HG03439 (cell line): ENCODE measurements around the gene SLC19A1.

ENCODE experiments used
- ATAC-seq: cut with Tn5 transposase; IDR thresholded peaks from one replicate; pipeline ENCODE4 v1.9.1; 2021; ENCODE audit warnings: mild to moderate bottlenecking, moderate library complexity; ENCODE audit not compliant: unreplicated experiment

SLC19A1 gene

DNA sequence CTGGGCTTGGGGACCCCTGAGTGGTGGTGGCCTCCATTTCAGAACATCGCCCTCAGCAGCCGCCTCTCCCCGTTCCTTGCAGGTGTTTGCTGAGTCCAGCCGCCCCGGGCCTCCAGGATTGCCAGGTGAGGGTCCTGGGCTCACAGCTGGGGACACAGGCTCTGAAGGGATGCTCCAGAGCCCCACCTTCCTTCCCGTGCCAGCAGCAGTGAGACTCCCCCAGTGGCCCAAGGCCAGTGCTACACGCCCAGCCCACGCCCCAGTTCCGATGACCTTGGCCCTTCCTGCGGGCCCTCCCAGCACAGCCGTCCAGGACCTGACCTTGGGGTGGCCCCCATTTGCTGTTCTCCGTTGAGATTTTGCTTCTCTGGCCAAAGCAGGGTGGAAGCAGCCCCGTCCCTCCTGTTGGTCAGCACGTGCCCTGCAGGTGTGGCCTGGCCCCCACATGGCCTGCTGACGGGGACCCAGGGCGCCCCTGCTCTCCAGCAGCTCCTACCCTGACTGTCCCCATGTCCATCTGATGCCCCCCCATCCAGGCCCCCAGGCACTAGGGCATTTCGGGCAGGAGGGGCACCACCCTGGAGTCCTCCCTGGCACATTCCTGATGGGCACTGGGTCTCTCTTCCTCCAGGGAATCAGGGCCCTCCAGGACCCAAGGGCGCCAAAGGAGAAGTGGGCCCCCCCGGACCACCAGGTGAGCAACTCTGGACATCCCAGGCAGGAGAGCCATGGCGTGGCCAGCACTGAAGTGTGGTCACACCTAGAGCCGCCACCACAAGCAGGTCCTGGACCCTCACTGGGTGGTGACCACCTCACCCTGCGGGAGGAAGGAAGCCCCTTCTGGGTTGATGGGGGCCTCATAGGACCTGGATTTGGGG is 45.0 kb downstream of the SLC19A1 start:
- no peak for ATAC-seq

DNA sequence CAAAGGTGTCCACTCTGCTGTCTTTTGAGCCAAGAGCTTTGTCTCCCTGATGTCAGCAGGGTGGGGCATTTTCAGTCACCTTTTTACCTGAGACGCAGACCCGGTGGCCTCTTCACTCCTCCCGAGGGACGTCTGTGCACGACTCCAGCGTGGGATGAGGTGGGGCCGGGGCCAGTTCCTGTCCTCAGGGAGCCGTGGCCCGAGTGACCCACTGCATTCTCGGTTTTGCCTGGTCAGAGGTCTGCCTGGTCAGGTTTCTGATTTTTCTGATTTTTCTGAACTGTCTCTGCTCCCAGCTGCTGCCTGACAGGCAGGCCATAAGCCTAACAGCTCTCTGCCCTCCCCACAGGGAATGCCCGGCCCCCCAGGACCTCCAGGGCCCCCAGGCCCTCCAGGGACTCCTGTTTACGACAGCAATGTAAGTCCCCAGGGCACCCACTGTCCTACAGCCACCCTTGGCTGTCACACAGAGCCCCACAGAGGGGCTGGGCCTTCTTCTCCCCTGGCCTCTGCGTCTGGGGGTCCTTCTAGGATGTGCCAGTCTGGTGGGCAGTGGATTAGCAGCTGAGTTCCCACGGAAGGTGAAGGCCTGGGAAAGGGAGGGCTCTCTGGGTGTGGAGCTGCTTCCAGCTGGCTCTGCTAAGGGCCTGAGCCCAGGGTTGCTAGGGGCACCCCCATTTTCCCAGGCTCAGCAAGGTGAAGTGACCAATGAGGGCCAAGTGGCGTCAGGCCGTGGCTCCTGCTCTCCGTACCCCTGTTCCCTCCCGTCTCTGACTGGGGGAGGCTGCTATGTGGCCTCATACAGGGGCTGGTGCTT is 45.9 kb downstream of the SLC19A1 start:
- ATAC-seq = no peak

DNA sequence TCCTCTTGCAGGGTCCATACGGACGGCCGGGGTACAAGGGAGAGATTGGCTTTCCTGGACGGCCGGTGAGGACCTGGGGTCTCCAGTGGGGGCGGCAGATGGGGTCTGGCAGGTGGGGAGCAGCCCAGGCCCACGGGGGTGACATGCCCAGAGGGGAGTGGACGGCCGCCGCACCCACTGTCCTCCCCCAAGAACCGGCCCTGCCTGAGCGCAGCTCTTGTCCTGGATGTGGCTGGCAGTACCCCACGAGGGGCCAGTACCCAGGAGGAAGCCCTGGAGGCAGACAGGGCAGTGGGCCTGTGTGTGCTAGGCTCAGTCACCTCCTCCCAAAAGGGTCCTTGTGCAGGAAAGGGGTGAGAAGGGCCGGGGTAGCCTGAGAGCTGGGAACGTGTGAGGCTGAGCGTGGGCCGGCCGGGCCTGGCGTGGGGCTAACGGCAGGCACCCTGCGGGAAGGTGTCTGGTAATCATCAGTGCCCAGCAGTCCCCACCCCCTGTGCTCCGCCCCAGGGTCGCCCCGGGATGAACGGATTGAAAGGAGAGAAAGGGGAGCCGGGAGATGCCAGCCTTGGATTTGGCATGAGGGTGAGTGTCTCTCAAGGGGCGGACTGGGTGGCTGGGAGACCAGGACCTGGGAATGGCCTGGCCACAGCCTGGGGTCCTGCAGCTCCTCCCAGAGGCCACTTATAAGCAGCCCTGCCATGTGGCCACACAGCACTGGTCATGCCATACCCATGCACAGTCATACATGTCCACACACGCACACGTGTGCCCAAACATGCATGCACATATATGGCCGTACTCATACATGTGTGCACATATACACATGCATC is 47.2 kb downstream of the SLC19A1 start:
- no peak for ATAC-seq

DNA sequence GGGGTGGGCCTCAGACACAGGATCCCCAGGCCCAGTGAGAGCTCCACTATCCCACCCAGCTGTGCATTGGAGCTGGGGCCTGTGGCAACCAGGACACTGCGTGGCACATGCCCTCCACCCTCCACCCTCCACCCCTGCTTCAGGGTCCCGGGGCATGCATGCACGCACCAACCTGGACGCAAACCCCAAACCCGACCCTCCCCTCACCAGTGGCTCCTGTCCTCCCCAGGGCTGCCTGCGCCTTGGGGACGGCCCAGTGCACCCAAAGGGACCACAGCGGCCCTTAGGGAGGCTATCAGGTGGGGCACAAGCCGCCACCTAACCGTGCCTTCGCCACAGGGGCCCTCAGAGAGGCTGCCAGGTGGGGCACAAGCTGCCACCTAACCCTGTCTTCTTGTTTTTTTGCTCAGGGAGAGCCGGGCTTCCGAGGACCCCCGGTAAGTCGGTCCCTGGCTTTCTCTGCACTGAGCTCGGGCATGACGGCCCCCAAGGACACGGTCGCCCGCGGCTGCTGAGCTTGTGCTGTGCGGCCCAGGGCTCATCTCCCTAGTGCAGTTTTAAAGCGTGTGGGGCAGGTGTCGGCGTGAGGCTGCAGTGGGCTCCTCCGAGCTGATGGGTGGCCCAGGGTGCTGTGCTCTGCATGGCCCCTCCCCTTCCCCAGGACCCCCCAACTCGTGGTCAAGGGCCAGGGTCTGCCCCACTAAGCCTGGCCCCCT is 47.9 kb downstream of the SLC19A1 start:
- no peak for ATAC-seq

DNA sequence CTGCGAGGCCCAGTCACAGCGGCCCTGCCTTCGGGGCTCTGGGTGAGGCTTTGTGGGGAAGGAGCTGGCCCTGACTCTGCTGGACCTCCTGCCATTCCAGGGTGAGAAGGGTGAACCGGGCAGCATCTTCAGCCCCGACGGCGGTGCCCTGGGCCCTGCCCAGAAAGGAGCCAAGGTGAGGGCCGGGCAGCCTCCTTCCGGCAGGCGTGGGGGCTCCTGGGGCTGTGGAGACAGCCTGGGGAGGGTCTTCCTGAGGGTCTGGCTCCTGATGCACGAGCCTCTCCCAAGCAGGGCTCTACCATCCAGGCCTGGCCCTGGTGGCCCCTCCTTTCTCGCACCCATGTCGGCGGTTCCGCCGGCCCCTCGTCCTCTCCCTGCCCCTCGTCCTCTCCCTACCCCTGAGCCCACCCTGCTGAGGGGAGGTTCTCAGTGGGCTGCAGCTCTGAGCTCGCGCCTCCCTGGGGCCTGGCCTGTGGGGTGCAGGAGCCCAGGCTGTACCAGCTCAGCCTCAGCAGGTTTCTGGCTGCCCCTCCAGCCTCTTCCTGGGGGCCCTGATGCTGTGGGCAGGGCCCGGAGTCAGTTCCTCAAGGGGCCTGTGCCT is 48.7 kb downstream of the SLC19A1 start:
- no peak for ATAC-seq

DNA sequence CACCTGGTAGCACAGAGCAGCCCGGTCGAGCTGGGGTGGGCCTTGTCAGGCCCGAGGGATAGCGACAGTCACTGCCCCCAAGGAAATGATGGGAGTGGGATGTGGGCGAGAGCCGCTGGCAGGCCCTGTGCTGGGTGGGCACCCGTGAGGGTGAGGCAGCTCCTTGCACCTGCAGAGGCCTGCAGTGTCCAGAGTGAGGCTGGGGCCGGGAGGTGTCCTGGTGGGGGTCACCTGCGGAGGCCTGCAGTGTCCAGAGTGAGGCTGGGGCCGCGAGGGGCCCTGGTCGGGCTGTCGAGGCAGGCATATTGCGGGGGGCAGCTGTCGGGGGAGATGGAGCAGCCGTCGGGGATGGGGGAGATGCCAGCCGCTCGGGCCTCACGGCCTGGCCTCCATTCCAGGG is 49.5 kb downstream of the SLC19A1 start:
- no peak for ATAC-seq

DNA sequence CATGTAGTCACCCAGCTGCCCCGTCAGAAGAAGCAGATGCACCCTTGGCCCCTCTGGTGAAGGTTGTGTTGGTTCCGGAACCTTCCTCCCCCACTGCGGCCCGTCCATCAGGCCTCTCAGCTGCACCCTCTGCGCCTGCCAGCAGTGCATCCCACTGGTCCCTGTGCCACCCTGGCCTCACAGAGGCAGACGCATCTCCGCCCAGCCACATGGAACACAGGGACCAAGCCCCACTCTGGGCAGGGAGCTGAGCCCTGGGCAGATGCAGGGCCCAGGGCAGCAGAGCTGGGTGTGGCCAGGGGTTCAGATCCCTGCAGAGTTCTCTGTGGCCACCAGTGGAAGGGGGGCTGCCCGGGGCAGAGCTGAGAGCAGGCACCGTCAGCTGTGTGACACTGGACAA is 50.6 kb downstream of the SLC19A1 start:
- no peak for ATAC-seq

DNA sequence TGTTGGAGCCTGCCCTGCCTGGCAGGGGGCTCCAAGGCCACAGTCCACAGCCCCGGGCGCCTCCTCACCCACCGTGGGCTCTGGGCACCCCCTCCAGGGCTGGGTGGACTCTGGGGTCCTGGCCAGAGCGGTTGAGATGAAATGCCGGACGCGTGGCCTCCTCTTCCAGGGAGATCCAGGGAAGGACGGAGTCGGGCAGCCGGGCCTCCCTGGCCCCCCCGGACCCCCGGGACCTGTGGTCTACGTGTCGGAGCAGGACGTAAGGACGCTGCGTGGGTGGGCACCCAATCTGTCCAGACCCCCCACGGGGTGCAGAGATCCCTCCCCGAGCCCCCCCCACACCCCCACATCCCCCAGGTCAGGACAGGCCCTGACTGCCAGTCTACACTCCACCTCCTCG is 51.2 kb downstream of the SLC19A1 start:
- ATAC-seq = no peak

DNA sequence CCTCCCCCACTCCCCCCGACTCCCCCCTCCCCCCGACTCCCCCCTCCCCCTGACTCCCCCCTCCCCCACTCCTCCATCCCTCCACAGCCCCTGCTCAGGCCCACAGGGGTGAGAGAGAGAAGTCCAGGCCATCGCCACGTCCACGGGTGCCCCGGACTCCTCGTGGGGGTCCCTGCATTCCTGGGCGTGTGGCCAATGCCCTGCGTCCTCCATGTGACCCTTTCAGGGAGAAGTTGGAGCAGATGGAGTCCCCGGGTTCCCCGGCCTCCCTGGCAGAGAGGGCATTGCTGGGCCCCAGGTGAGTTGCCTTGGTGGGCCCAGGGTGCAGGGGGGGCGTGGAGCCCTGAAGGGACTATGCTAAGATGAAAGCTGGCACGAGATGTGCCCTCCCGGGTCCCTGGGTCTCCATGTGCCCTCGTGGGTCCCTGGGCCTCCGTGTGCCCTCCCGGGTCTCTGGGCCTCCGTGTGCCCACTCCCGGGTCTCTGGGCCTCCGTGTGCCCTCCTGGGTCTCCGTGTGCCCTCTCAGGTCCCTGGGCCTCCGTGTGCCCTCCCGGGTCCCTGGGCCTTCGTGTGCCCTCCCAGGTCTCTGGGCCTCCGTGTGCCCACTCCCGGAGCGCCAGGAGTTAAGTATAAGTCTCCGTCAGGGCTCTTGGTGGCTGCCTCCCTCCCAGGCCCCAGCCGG is 52.0 kb downstream of the SLC19A1 start:
- no peak for ATAC-seq

DNA sequence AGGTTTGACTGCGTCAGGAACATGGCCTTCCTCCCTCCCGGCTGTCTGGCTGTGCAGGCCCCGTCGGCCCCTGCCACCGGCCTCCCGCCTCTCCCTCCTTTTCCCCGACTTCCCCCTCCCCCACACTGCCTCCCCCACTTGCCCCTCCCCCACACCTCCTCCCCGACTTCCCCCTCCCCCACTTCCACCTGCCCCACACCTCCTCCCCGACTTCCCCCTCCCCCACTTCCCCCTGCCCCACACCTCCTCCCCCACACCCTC is 52.6 kb downstream of the SLC19A1 start:
- ATAC-seq = no peak

DNA sequence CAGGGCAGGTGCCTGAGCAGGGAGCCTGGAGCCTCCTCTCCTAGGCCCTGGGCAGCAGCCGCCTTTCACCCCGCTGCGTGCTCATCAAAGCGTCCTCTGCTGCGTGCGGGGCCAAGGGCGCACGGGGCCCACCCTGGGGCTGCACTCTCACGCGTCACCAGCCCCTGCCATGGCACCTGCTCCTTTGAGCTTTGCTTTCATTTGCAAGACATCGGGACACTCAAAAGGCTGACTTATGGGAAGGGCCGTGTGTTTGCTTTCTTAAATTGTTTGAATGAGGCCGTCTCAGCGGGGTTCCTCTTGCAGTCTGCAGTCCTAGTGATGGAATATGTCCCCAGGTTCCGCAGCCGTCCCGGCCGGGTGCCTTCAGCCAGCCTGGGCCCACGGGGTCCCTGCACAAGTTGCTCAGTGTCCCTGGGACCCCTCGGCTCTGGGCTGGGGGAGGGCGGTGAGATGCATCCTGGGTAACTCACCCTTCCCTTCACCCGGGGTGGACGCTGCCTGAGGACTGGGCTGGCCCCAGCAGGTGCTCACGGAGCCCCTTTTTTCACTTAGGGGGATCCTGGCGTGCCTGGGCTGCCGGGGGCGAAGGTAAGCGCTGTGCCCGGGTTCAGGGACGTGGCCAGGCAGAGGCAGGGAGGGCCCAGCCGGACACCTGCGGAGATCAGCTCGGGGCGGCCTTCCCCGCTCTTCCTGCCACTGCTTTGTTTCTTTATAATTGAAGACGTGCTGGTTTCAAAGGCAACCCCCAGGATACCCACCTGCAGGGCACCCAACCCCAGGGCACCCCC is 53.1 kb downstream of the SLC19A1 start:
- ATAC-seq = no peak

DNA sequence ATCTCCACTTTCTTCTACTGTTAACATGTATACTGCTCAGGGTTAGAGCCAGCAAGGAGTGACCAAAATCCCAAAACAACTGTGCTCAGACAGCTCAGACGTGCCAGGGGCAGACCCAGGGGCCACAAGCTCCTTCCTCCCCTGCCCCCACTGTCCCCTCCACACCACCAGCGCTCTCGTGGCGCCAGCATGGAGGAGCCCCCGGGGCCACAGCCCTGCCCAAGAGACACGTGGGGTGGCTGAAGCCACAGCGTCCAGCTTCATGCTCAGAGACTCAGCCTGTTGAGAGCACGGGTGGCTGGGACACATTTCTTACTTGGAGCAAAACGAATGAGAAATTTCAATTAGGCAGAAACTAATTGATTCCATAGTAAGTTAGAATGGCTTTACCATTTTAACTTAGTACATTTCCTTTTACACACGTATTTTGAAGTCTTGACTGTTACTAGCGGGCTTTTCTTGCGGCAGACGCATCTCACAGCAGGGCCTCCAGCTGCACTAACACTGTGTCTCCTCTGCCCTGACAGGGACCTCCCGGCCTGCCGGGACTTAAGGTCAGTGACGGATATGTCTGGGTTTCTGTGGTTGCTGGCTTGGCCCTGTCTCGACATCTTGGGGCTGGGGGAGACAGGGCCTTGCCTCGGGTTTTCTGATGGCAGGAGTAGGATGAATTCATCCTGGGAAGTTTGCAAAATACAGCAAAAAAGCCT is 54.2 kb downstream of the SLC19A1 start:
- ATAC-seq = no peak

DNA sequence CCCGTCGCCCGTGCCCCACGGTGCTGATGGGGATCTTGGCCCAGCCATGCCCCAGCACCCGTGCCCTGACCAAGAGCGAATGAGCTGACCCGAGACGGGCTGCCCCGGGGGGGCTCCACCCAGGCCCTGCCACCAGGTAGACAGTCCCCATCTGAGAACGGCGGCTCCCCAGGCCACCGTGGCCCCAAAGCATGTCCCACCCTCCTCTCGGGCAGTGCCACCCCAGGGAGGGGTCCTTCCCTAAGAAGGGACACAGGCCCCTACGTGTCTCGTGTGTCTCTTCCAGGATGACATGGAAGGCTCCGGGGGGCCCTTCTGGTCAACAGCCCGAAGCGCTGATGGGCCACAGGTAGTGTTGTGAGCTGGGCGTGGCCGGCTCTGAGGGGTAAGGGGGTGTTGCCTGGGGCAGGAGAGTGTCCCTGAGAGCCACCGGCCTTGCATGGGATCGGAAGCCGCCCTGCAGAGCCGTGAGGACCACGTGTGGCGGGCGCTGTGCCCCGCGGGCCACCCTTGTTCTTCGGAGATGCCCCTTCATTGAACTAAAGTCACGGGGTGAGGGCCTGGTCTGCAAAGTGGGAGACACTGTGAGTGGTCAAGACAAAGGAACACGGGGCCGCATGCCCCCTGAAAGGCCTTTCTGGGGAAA is 55.0 kb downstream of the SLC19A1 start:
- ATAC-seq = no peak

DNA sequence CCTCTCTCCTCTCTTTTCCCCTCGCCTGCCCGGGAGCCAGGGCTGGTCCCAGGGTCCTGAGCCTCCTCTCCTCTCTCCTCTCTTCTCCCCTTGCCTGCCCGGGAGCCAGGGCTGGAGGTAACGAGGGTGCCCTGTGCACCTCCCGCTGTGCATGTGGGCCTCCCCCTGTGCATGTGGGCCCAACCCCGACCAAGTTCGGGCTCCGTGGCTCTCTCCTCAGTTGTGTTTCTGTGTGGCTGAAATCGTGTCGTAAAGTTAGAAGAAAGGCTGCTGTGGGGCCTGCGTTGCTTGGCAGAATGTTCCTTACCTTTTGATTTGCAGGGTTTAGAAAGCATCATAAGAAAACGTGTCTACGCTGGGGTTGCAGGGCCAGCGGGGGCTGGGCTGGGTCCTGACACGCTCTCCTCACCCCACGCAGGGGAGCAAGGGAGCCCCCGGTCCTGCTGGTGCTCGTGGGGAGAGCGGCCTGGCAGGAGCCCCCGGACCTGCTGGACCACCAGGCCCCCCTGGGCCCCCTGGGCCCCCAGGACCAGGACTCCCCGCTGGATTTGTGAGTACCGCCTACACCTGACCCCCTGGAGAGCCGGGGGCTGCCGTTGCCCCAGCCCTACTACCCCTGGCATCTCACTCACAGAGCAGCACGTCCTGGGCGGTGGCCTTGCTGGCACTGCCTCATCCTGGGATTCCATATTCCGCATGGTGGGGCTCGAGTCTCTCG is 55.6 kb downstream of the SLC19A1 start:
- no peak for ATAC-seq

DNA sequence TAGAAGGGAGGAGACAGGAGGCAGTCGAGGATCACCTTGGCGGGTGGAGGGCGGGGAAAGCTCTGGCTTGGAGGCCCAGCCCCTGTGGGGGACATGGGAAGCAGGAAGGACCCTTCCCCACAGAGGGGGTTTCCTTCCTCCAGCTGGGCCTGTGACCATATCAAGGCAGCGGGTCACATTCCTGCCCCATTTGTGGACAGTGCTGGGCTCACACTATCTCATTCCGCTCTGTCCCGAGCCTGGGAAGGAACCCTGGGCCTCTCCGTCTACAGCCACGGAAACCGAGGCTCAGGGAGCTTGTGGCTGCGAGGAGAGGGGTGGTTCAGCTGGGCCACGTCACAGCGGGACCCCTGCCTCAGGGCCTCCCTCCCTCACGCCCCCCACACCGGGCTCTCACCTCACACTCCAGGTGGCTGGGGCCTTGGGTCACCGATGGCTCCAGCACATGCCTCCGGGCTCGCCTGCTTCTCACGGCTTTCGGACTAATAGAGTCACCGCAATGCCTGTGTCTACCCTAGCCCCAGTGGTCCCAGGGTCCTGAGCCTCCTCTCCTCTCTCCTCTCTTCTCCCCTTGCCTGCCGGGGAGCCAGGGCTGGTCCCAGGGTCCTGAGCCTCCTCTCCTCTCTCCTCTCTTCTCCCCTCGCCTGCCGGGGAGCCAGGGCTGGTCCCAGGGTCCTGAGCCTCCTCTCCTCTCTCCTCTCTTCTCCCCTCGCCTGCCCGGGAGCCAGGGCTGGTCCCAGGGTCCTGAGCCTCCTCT is 56.4 kb downstream of the SLC19A1 start:
- ATAC-seq = no peak

DNA sequence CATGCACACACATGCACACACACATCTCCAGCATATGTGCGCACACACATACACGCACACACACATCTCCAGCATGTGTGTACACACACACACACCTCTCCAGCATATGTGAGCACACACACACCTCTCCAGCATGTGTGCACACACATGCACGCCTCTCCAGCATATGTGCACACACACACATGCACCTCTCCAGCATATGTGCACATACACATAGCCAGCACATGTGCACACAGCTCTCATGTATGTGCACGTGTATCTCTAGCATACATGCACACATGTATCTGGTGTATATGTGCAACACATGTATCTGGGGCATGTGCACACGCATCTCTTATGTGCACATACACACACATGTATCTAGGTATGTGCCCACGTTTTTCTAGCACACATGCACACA is 57.9 kb downstream of the SLC19A1 start:
- no peak for ATAC-seq
